GM23248 (cell line): Measurements from ENCODE around the gene CYP3A4.

ENCODE experiments used
- EZH2 ChIP-seq: fragments of 200-600 bp; sonication (generic); IDR thresholded peaks from 2 replicates; pipeline ENCODE4 v1.6.1; 2018; ENCODE audit warnings: antibody characterized with exemption, mild to moderate bottlenecking; ENCODE audit not compliant: insufficient read depth, poor library complexity, severe bottlenecking
- EZH2phosphoT487 ChIP-seq: fragments of 200-600 bp; sonication (generic); IDR thresholded peaks from 2 replicates; pipeline ENCODE4 v1.6.1; 2018; ENCODE audit warnings: antibody characterized with exemption, moderate library complexity, mild to moderate bottlenecking, low read depth; ENCODE audit not compliant: insufficient read depth

GRCh38 chr7:99828811-99829210 lies 44.8 kb upstream of the CYP3A4 start:
- no peak for TF ChIP-seq EZH2
- no peak for TF ChIP-seq EZH2phosphoT487
